DMS79 (cell line): ENCODE results near the gene UHMK1.
"Not testable (repeated sequence)": the region's sequence is repeated elsewhere in the genome, so short reads cannot be mapped to it uniquely, and the experiment has no call there.

Experiments
- DNase-seq: peaks from one replicate; lab custom pipeline; 2025; lab: John Stamatoyannopoulos, UW

Gene UHMK1, protein sequence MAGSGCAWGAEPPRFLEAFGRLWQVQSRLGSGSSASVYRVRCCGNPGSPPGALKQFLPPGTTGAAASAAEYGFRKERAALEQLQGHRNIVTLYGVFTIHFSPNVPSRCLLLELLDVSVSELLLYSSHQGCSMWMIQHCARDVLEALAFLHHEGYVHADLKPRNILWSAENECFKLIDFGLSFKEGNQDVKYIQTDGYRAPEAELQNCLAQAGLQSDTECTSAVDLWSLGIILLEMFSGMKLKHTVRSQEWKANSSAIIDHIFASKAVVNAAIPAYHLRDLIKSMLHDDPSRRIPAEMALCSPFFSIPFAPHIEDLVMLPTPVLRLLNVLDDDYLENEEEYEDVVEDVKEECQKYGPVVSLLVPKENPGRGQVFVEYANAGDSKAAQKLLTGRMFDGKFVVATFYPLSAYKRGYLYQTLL

GRCh38 chr1:162497723-162498495 lies at the start of gene UHMK1:
UHMK1 (plus strand) TSS chr1:162497818; CDS start chr1:162498001, 183 bp downstream.
- peak; percentile 91 for DNase-seq

GRCh38 chr1:162454361-162454760 lies 43.3 kb upstream of the UHMK1 start:
- DNase-seq = not testable (repeated sequence)

DNA sequence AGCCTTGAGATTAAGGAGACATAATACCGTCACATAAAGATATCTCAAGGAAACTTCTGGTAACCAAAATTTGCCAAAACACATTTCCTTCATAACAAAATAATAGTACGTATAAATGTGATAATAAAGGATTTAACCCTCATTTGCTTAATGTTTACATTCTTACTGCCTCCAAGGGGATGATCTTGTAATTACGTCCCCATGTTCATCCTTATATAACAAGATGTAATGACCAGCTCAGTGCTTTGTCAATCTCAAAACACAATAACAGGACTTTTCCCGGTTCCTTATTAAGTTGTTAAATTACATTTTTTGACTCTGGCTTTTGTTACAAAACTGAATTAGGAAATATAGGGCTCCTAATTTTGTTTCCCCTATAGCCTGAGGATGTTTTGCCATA lies 41.3 kb upstream of the UHMK1 start:
- DNase-seq = no peak

DNA sequence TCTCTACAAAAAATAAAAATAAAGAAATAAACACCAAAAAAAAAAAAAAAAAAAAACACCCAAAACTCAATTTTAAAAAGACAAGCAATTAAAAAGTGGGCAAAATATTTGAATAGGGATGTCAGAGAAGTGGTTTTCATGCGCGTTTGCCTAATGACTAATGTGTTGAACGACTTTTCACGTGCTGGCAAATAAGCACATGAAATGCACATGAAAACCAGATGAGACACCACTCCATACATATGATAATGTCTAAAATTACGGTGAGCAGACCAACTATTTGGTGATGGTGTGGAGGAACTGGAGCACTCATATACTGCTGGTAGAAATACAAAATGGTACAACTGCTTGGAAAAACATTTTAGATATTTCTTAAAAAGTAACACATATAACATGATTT lies 39.4 kb upstream of the UHMK1 start:
- DNase-seq = no peak

DNA sequence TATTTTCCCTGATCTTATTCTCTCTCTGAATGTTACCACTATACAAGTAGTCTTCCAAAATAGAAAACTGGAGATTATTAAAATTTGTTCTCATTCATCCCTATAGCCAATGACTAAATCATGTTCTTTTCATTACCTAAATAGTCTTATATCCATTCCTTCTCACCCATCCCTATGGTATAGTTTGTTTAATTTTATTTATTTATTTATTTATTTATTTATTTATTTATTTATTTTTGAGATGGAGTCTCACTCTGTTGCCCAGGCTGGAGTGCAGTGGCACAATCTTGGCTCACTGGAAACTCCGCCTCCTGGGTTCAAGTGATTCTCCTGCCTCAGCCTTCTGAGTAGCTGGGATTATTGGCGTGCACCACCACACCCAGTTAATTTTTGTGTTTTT lies 35.2 kb upstream of the UHMK1 start:
- DNase-seq = not testable (repeated sequence)

GRCh38 chr1:162463021-162463420 lies 34.6 kb upstream of the UHMK1 start:
- no peak for DNase-seq

GRCh38 chr1:162466797-162467196 lies 30.8 kb upstream of the UHMK1 start:
- DNase-seq = no peak

- DNase-seq = no peak
Measured at GRCh38 chr1:162470216-162470615, 27.4 kb upstream of the UHMK1 start.

DNA sequence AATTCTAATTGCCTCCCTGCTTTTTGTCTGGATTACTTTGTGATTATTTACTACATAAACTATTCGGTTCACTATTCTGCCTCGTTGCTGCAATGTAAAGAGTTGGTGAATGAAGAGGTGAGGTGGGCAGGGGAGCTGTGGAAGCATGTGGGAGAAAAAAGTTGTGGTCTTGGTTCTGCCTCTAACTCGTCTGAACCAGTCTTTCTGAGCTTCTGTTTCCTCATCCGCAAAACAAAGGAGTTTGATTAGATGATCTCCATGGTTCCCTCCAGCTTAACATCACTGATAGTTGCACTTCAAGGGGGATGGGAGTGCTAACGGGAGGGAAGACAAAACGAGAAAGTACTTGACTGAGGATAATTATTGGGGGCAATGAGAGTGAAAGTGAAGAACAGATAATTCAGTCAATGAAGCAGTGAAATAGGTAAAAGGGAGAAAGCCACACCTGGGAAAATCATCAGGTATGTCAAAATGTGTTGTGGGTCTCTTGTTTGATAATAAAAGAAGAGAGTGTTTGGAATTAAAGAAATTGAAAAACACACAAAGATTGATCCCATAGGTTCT lies 26.2 kb upstream of the UHMK1 start:
- DNase-seq = no peak

DNA sequence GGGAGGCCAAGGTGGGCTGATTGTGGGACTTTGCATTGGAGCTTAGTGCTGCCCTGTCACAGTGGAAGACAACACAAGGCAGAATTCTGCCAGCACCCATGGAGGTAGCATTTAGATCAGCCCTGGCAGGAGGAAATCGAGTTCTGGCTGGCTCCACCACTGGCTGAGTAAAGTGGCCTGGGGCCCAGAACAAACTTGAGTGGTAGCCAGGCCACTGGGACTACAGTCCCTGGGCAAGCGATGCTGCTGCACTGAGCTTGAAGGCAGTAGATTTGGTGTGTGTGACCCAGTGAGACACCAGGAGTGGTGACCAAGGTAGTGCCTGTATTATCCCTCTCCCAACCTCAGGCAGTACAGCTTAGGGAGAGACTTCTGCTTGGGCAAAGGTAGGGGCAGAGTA lies 22.5 kb upstream of the UHMK1 start:
- DNase-seq = no peak

- DNase-seq = no peak
Measured at GRCh38 chr1:162475539-162476185, 22.0 kb upstream of the UHMK1 start.

DNA sequence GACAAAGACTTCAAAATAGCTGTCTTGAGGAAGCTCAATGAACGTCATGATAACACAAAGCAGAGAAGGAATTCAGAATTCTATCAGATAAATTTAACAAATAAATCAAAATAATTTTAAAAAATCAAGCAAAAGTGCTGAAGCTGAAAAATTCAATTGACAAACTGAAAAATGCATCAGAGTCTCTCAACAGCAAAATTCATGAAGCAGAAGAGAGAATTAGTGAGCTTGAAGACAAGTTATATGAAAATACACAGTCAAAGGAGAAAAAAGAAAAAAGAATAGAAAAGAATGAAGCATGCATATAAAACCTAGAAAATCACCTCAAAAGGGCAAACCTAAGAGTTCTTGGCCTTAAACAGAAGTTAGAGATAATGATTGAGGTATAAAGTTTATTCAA lies 21.0 kb upstream of the UHMK1 start:
- no peak for DNase-seq

DNA sequence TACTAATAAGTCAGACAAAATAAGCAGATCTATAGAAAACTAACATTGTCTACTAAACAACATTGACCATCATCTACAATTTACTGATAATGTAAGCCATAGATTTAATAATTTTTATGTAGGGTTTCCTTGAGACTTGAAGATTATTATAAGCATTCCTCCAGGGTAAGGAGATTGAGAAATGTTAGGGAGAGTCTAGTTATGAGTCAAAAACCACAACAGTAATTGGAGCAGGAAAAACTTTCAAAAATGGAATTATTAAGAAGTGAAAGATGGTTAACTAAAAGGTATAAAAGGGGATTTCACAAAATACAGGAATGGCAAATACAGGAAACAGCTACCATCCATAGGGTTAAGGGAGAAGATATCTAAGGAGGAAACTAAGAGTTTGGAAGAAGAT lies 12.4 kb upstream of the UHMK1 start:
- DNase-seq = no peak

DNA sequence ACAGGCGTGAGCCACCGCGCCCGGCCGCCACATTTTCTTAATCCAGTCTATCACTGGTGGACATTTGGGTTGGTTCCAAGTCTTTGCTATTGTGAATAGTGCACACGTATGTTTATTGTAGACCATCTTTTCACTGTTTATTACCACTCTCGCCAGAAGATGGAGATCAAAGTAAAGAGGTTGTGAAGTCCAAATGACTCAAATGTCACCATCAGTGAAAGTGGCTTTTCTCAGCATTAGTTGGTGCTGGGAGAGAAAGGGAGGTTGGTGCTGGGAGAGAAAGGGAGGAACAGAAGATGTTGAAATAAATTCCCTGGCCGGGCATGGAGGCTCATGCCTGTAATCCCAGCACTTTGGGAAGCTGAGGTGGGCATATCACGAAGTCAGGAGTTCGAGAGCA lies 10.4 kb upstream of the UHMK1 start:
- no peak for DNase-seq

DNA sequence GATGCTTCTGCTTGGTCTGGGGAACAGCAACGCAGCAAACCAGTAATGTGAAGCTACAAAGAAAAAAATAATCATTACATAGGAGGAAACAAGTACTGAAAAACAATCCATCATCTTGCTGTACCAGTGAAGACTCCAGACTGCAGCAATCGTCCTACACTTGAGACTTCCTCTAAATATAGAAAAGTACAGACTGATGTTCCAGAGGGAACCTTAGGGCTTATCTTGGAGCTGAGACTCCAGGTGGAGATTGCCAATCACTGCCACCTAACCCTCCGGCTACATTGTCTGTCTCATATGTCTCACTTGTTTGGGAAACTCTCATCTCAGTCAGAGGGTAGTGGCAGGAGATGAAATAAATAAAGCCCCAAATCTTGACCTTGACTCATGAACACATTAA lies 9.4 kb upstream of the UHMK1 start:
- no peak for DNase-seq

GRCh38 chr1:162495531-162496233 lies 1.9 kb upstream of the UHMK1 start:
- not testable (repeated sequence) for DNase-seq

- DNase-seq = no peak
Measured at GRCh38 chr1:162497104-162497722, 405 bp upstream of the UHMK1 start.

- no peak for DNase-seq
Measured at GRCh38 chr1:162498496-162498810, 835 bp downstream of the UHMK1 start.

GRCh38 chr1:162500805-162501204 lies 3.2 kb downstream of the UHMK1 start:
- DNase-seq = no peak

DNA sequence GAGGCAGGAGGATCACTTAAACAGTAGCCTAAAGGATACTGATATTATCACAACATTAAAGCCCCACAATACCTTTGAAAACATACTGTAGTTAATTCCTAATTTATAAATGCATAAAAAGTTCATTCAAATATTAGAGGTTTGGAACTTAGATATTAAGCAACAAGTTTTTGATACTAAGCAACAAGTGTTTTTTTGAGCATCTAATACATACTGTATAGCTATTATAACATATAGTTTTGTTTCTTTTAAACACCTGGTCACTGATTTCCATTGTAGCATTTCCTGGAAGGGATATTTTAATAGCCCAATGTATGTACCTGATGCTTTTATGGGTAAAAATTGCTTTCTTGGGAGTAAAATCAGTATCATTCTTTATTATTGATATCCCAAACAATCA lies 4.5 kb downstream of the UHMK1 start:
- DNase-seq = no peak

GRCh38 chr1:162502928-162503327 lies 5.3 kb downstream of the UHMK1 start:
- no peak for DNase-seq

- DNase-seq = no peak
Measured at GRCh38 chr1:162527314-162527713, 29.7 kb downstream of the UHMK1 start.
